Measurements from ENCODE around the gene MAP2K2.

MAP2K2 gene

DNA sequence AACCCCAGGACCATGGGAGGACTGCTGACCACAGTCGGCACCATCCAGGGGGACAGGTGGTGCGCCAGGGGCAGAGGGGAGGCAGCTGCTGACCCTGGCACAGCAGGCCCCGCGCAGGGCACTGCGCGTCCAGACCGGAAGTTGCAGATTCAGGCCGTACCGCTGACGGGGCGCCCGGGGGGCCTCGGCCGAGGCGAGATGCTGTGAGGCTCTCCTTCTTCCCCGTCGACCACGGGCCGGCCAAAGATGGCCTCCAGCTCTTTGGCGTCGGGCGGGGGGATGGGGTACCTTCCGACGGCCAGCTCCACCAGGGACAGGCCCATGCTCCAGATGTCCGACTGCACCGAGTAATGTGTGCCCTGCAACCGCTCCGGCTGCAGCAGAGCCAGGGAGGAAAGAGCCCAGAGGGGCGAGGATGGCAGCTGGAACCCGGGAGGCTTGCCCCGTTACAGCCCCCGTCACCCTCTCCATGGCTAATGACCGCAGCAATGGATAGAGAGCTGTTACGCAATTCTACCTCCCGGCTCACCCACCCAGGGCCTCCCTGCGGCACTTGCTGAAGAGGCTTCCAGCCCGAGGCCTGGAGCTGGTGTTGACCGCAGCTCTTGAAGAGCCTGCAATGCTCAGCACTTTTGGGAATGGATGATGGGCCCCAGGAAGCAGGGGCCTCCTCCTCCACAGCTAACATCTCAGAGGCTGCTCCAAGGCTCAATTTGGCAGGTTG is 24.7 kb downstream of the MAP2K2 start:
- no peak for DNase-seq (ENCODE audit: low read depth)

DNA sequence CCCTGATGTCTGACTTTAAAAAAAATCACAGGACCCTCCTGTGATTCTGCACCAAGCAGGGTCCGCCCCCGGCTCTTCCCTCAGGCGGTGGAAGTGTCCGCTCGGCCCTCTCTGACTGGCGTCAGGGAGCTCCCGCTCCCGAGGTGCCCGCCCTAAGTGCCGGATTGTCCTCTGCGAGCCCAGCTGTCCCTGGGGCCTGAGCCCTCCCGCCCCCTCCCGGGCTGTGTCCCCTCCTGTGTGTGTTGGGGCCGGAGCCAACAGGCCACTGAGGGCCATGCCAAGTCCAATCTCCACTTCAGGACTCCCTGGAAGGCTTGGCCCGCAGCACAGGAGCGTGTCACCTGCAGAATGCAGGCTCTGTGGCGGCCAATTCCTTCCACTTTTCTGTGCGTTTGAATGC is 25.4 kb downstream of the MAP2K2 start:
- DNase-seq (ENCODE audit: low read depth): no peak

- no peak for DNase-seq (ENCODE audit: low read depth)
These were observed 26.4 kb downstream of the MAP2K2 start for GRCh38 chr19:4097501-4097900.

- DNase-seq (ENCODE audit: low read depth): no peak
These were observed 27.7 kb downstream of the MAP2K2 start for GRCh38 chr19:4096049-4096892.

DNA sequence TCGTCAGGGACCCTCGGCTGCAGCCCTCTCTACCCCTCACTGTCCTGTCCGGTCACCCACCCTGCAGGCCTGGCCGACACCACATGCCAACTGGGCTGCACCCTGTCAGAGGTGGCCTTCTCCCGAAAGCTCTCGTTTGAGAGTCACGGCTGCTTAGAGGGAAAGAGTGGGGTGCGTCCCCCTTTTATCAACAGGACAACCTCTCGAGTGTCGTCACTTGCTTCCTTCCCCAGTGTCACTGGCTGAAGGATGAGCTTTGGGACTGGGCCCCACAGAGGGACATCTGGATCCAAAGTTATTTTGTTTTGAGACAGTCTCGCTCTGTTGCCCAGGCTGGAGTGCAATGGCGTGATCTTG is 28.5 kb downstream of the MAP2K2 start:
- no peak for DNase-seq (ENCODE audit: low read depth)

DNA sequence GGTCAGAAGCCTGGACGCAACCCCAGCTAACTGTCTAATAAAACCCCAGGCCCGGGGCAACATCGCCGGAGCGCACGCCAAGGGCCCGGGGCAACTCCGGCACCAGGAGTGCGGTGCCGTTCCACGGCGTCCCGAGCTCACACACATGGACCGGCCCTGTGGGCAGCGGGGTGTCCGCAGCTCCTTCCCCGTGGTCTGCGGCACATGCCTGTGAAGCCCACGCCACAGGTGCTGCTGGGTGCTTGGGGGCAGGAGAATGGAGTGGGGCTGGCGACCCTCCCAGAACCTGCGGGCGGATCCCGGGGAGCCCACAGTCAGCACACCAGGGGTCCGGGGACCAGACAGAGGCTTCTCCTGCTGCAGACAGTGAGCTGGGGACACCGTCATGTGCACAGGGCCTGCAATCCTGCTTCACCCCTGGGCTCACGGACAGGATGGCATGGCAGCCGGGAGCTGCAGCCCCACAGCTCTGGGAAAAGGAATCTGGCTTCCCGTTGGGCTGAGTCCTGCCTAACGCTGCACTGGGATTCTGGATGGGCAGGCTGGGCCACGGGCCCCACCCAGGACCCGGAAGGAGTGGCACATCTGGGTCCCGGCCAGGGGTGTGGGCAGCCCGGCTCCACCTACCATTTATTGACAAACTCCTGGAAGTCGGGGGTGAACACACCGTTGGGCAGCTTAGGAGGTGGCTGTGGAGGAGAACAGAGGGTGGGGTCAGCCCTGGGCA is 29.0 kb downstream of the MAP2K2 start:
- no peak for DNase-seq (ENCODE audit: low read depth)

- DNase-seq (ENCODE audit: low read depth): no peak
These were observed 29.6 kb downstream of the MAP2K2 start for GRCh38 chr19:4094291-4094690.

DNA sequence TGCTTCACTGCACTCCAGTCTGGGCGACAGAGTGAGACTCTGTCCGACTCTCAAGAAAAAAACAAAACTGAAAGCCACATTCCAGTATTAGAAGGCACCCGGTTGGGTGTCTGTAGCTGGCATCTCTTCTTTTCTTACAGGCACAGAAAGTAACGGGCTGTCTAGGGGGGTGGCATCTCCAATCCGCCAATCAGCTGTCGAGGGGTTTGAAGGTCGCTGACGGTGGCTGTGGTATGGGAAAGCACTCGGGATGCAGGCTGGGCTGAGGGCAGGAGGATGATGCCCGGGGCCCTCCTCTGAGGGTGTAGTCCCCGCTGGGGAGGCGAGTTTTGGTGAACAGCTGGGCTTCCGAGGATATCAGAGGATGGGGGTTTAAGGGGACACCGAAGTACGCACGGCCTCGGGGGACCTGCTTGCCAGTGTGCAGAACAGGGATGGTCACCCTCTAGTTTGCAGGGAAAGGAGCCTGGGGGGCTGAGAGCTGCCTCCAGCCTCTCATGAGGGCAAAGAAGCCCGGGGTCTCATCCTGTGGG is 30.2 kb downstream of the MAP2K2 start:
- DNase-seq (ENCODE audit: low read depth): no peak

- DNase-seq (ENCODE audit: low read depth): no peak
These were observed 33.3 kb downstream of the MAP2K2 start for GRCh38 chr19:4090356-4091220.

DNA sequence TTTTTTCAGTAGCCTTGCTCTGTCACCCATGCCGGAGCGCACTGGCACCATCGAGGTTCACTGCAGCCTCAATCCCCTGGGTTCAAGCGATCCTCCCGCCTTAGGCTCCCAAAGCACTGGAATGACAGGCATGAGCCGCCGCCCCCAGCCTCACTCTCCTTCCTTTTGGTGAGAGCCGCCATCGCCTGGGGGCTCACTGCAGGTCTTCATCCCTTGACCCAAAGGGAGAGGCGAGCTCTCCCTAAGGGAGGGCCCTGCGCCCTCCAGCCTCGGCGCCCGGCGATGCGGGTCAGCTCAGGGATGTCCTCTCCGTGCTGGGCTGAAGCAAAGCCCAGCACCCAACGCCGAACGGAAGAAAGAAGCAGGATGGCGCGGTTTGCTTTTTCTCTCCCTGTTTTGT is 34.0 kb downstream of the MAP2K2 start:
- DNase-seq (ENCODE audit: low read depth): no peak

GRCh38 chr19:4089400-4089908 is 34.5 kb downstream of the MAP2K2 start:
- DNase-seq (ENCODE audit: low read depth): no peak

DNA sequence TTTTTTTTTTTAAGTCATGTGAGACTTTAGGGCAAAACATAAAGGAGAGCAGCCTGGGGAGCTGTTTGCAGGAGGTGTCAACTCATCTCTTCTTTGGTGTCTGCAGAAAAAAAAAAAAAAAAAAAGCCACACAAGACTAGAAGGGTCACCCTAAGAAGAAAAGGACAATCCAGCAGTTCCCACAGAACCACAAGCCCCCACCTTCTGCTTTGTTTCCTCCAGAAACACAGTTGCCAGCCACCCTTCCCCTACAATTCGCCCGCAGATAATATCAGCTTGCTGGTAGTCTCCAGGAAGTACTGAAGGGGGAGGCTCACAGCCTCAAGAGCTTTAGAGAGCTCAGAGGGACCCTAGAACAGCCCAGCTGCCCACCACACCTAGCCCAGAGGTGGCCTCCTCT is 34.9 kb downstream of the MAP2K2 start:
- DNase-seq (ENCODE audit: low read depth): no peak

DNA sequence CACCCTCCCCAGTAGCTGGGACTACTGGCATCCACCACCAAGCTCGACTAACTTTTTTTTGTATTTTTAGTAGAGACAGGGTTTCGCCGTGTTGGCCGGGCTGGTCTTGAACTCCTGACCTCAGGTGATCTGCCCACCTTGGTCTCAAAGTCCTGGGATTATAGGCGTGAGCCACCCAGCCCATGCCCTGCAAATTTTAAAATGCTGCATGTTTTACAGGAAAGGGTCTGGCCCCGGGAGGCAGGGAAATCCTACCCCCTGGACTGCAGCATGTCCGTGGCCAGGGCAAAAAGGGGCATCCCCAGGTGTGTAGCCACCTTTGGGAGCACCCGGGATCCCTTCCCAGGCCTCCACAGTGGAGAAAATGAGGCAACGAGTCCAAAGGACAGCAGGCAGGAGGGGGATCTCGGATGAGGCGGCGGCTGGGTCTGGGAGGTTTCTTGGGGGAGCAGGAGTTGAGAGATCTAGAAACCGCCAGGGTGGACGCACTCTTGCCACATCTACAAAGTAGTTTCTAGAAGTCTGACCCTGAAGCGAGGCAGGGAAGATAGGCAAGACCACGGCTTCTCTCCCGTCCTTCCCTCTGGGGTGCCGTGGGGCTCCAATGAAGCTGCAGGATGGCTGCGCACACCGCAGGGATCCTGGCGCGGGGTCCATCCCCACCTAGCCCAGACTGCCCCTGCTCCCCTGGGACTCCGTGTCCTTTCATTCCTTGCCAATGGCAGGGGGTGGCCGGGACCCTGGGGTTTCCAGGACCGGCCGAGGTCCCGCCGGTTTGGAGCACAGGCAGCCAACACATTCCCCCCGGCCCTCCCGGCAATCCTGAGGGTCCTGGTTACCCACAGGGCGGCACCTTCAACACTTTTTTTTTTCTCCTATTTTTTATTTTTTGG is 35.9 kb downstream of the MAP2K2 start:
- no peak for DNase-seq (ENCODE audit: low read depth)

DNA sequence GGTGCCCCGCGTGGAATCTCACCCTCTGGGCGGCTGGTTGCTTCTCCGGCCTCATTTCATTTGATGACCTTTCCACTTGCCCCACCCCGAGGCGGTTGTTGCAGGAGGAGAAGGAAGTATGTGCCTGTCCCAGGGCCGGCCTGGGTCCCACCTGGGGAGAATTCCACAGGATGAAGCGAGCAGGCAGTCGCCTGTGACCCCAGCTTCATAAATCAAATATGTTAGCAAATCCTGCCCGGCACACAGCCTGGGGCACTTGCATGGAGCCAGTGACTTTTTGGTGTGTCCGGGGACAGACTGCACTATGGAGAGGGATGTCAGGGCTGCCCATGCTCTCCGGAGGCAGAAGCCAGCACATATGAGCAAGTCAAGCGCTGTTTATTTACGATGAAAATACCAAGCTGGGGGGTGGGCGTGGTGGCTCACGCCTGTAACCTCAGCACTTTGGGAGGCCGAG is 37.5 kb downstream of the MAP2K2 start:
- DNase-seq (ENCODE audit: low read depth): no peak

GRCh38 chr19:4084547-4084877 is 39.4 kb downstream of the MAP2K2 start:
- no peak for DNase-seq (ENCODE audit: low read depth)

DNA sequence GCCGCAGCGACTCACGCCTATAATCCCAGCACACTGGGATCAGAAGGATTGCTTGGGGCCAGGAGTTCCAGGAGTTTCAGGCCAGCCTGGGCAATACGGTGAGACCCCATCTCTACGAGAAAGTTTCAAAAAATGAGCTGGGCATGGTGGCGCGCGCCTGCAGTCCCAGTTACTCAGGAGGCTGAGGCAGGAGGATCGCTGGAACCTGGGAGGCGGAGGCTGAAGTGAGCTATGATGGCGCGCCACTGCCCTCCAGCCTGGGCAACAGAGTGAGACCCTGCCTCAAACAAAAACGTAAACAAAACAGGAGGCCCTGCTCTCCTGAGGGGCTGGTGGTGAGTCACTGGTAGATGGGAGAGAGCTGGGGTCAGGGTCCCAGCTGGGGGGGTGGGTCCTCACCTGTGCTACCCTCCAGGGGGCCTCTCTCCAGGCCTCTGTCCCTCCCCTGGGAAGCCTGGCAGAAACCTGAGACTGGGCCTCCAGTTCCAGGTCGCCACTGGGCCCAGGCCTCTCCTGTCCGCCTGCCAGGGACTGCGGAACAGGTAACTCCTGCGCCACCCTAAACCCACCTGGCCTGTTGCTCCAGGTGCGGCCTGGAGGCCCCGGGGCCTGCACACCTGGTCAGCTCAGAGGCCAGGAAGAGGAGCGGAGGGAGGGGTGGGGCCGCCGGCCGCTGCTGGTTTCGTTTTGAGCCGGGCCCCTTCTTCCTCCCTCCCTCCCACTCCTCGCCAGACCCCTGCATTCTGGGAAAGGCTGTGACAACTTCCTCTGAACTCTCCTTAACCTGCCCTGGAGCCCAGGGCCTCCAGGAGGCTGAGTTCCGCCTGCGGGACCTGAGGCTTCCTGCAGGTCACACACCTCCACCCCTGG is 40.0 kb downstream of the MAP2K2 start:
- no peak for DNase-seq (ENCODE audit: low read depth)

GRCh38 chr19:4082172-4082571 is 41.8 kb downstream of the MAP2K2 start:
- DNase-seq (ENCODE audit: low read depth): no peak

- no peak for DNase-seq (ENCODE audit: low read depth)
These were observed 42.3 kb downstream of the MAP2K2 start for GRCh38 chr19:4081441-4082129.

GRCh38 chr19:4080473-4080872 is 43.4 kb downstream of the MAP2K2 start:
- DNase-seq (ENCODE audit: low read depth): no peak
